HepG2 (cell line): ENCODE results near the gene PLA2G12B. TPM values are rescaled to one million over a fixed set of nuclear protein-coding genes. Genes with fewer than 3 reads are reported as not detected.

Source experiments
- BORCS8-MEF2B ChIP-seq: sonication (generic); formaldehyde crosslinking; IDR thresholded peaks from 2 replicates; pipeline ENCODE4 v1.8.0; 2022; ENCODE audit warnings: mild to moderate bottlenecking, missing genetic modification reagents
- CREBL2 ChIP-seq: sonication (generic); formaldehyde crosslinking; IDR thresholded peaks from 2 replicates; pipeline ENCODE4 v1.8.1; 2023; ENCODE audit warnings: missing genetic modification reagents, mild to moderate bottlenecking, borderline replicate concordance
- EEA1 ChIP-seq: sonication (generic); formaldehyde crosslinking; IDR thresholded peaks from 2 replicates; pipeline ENCODE4 v1.5.1; 2020; ENCODE audit warnings: mild to moderate bottlenecking, missing genetic modification reagents, borderline replicate concordance
- FOXO1 ChIP-seq: sonication (generic); formaldehyde crosslinking; IDR thresholded peaks from 2 replicates; pipeline ENCODE4 v1.4.0; 2020; ENCODE audit warnings: missing genetic modification reagents
- IKZF1 ChIP-seq: fragments of 450-650 bp; IDR thresholded peaks from 2 replicates; pipeline ENCODE4 v1.7.1; 2016
- LRRFIP1 ChIP-seq: sonication (generic); formaldehyde crosslinking; conservative IDR thresholded peaks from 2 replicates; pipeline ENCODE4 v1.4.0; 2020; ENCODE audit warnings: missing genetic modification reagents
- MIER2 ChIP-seq: IDR thresholded peaks from 2 replicates; pipeline ENCODE4 v1.6.1; 2016; ENCODE audit warnings: missing biosample characterization, missing genetic modification reagents
- MXI1 ChIP-seq: IDR thresholded peaks from 3 replicates; pipeline ENCODE4 v1.6.1; 2012; ENCODE audit warnings: low read depth, low read length, inconsistent platforms, borderline replicate concordance
- NFATC3 ChIP-seq: sonication (generic); formaldehyde crosslinking; IDR thresholded peaks from 2 replicates; pipeline ENCODE4 v1.5.1; 2020; ENCODE audit warnings: mild to moderate bottlenecking, missing genetic modification reagents
- PAF1 ChIP-seq: IDR thresholded peaks from 2 replicates; pipeline ENCODE4 v1.6.1; 2016; ENCODE audit warnings: missing genetic modification reagents, missing compliant biosample characterization
- PAX8 ChIP-seq: sonication (generic); formaldehyde crosslinking; IDR thresholded peaks from 2 replicates; pipeline ENCODE4 v1.8.0; 2022; ENCODE audit warnings: mild to moderate bottlenecking, missing genetic modification reagents, borderline replicate concordance
- SALL2 ChIP-seq: sonication (generic); formaldehyde crosslinking; IDR thresholded peaks from 2 replicates; pipeline ENCODE4 v1.8.1; 2023; ENCODE audit warnings: mild to moderate bottlenecking, missing genetic modification reagents, inconsistent platforms
- SIX1 ChIP-seq: sonication (generic); formaldehyde crosslinking; IDR thresholded peaks from 2 replicates; pipeline ENCODE4 v1.4.0; 2020; ENCODE audit warnings: missing genetic modification reagents, borderline replicate concordance
- ZBTB33 ChIP-seq: sonication (generic); formaldehyde crosslinking; IDR thresholded peaks from 2 replicates; pipeline ENCODE4 v1.4.0; 2020; ENCODE audit warnings: missing genetic modification reagents
- ZFX ChIP-seq: sonication (generic); formaldehyde crosslinking; IDR thresholded peaks from 2 replicates; pipeline ENCODE4 v1.4.0; 2020; ENCODE audit warnings: mild to moderate bottlenecking, low read depth, missing genetic modification reagents, moderate library complexity
- ZNF350 ChIP-seq: sonication (generic); formaldehyde crosslinking; IDR thresholded peaks from 2 replicates; pipeline ENCODE4 v1.4.0; 2020; ENCODE audit warnings: mild to moderate bottlenecking, low read depth, missing genetic modification reagents, borderline replicate concordance
- ZNF549 ChIP-seq: sonication (generic); formaldehyde crosslinking; IDR thresholded peaks from 2 replicates; pipeline ENCODE4 v1.5.0; 2020; ENCODE audit warnings: missing genetic modification reagents
- ZNF556 ChIP-seq: sonication (generic); formaldehyde crosslinking; IDR thresholded peaks from 2 replicates; pipeline ENCODE4 v1.4.0; 2020; ENCODE audit warnings: mild to moderate bottlenecking, missing genetic modification reagents, borderline replicate concordance
- polyA plus RNA-seq, 8 experiments: library from polyadenylated mRNA; depleted of rRNA in 3 of 8; stranded (reverse) in 7 of 8; unstranded in 1 of 8; fragments of >200 nt; fragmentation: Illumina TruSeq in 4 of 8; extraction: Trizol in 4 of 8; gene quantifications; 2 replicates each; pipeline versions ENCODE4 v1.2.1 to v1.2.3, GENCODE V29; 2011 to 2016; ENCODE audit warnings: low read depth in 4 of 8, missing spikeins in 1 of 8, mixed read lengths in 1 of 8; ENCODE audit not compliant: insufficient read depth in 1 of 8
- total RNA-seq, 5 experiments: library from RNA; depleted of rRNA; stranded (reverse); fragments of >200 nt; fragmentation: Illumina TruSeq; extraction: Trizol; gene quantifications; 2 replicates each; pipeline ENCODE4 v1.2.3, GENCODE V29; 2016; ENCODE audit warnings: low read depth in 1 of 5
- TF ChIP-seq, protein P1 (sequence below): IDR thresholded peaks from 2 replicates; pipeline ENCODE4 v1.6.1; 2016
- TF ChIP-seq, protein P2 (sequence below): sonication (generic); formaldehyde crosslinking; IDR thresholded peaks from 2 replicates; pipeline ENCODE4 v1.4.0; 2020; ENCODE audit warnings: missing genetic modification reagents

PLA2G12B gene
- total and polyA plus RNA-seq, 2 of the 13 experiments (the other 11 are each of a cell fraction or from before 2014, with no cell fraction given), result 7.7 to 38.0 TPM

DNA sequence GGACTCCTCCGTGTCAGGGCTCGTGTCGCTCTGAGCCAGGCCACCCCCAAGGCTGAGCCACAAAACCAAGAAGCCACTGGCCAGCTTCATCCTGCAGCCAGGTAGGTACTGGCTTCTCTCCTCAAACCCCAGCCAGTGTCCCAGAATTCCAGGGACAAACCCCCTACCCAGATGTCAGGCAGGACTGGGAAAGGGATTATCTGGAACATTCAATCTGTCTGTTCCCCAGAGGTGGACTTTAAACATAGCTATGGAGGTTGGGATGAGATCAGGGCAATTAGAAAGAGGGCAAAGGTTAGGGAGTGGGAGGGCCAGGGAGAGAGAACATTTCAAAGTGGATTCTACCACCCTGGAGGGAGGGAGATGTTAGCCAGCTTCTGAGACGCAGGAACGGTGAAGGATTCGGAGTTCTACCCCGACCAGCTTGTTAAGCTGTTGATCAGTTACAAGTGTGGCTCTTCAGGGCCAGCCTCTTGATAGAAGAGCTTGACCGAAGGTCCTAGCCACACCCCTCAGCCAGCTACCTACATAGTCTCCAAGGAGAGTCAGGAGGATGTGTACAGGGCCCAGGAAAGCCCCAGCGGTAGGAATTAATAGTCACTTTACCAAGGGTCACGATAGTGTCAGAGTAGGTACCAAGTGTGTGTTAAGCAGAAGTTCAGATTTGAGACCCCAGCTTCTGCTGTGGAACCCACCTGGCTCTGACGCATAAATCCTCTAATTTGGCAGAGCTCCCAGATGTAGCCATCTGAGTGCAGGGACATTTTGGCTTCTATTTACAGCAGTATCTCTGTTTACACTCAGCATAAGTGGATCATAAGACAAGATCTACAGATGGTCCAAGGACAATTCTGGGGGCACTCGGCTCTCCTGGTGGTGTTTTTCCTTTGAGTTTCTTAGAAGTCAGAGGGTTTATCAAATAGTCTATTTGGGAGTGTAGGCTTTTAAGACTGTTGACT is at the start of gene PLA2G12B (continued):
- TF ChIP-seq CREBL2 (no peak), SALL2 (CRISPR knock-in tag) (no peak), LRRFIP1 (CRISPR knock-in tag) (no peak), MXI1 (no peak), EEA1 (CRISPR knock-in tag) (no peak), ZFX (peak; percentile 57), ZNF549 (no peak), MIER2 (CRISPR knock-in tag) (no peak), PAX8 (CRISPR knock-in tag) (no peak), ZNF556 (CRISPR knock-in tag) (no peak), BORCS8-MEF2B (CRISPR knock-in tag) (no peak), ZNF350 (no peak), SIX1 (CRISPR knock-in tag) (no peak), FOXO1 (CRISPR knock-in tag) (no peak), IKZF1 (no peak), ZBTB33 (CRISPR knock-in tag) (no peak), NFATC3 (CRISPR knock-in tag) (no peak), PAF1 (no peak)
- TF ChIP-seq, protein P1, sequence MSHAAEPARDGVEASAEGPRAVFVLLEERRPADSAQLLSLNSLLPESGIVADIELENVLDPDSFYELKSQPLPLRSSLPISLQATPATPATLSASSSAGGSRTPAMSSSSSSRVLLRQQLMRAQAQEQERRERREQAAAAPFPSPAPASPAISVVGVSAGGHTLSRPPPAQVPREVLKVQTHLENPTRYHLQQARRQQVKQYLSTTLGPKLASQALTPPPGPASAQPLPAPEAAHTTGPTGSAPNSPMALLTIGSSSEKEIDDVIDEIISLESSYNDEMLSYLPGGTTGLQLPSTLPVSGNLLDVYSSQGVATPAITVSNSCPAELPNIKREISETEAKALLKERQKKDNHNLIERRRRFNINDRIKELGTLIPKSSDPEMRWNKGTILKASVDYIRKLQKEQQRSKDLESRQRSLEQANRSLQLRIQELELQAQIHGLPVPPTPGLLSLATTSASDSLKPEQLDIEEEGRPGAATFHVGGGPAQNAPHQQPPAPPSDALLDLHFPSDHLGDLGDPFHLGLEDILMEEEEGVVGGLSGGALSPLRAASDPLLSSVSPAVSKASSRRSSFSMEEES (CRISPR knock-in tag), result no peak
- TF ChIP-seq, protein P2, sequence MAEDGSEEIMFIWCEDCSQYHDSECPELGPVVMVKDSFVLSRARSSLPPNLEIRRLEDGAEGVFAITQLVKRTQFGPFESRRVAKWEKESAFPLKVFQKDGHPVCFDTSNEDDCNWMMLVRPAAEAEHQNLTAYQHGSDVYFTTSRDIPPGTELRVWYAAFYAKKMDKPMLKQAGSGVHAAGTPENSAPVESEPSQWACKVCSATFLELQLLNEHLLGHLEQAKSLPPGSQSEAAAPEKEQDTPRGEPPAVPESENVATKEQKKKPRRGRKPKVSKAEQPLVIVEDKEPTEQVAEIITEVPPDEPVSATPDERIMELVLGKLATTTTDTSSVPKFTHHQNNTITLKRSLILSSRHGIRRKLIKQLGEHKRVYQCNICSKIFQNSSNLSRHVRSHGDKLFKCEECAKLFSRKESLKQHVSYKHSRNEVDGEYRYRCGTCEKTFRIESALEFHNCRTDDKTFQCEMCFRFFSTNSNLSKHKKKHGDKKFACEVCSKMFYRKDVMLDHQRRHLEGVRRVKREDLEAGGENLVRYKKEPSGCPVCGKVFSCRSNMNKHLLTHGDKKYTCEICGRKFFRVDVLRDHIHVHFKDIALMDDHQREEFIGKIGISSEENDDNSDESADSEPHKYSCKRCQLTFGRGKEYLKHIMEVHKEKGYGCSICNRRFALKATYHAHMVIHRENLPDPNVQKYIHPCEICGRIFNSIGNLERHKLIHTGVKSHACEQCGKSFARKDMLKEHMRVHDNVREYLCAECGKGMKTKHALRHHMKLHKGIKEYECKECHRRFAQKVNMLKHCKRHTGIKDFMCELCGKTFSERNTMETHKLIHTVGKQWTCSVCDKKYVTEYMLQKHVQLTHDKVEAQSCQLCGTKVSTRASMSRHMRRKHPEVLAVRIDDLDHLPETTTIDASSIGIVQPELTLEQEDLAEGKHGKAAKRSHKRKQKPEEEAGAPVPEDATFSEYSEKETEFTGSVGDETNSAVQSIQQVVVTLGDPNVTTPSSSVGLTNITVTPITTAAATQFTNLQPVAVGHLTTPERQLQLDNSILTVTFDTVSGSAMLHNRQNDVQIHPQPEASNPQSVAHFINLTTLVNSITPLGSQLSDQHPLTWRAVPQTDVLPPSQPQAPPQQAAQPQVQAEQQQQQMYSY, result no peak
